Measurements from ENCODE around the gene DSCAML1. TPM values are rescaled to one million over a fixed set of nuclear protein-coding genes. Genes with fewer than 3 reads are reported as not detected.

The DSCAML1 gene
- total RNA-seq, 1 experiment from 2014 or later = 0.90 TPM

- DNase-seq (ENCODE audit: low spot score) (no peak), ATAC-seq (no peak)
- no peaks in the 10 kb centered on the region for H3K9me3 Mint-ChIP-seq
- no peaks in the 10 kb centered on the region for H3K36me3 Mint-ChIP-seq
- H3K4me1 Mint-ChIP-seq = peaks cover 15% of the 10 kb centered on the region
- ChIA-PET CTCF (interaction anchor here (1.0 to 1.3 kb wide), 4 partner anchors 23 to 117 kb away, joined by 3 to 6 read pairs (median 5); no protein-coding TSS in a partner anchor), POLR2A (no interaction called here)
- no peak overlapping the region for H3K27ac Mint-ChIP-seq
- no peak overlapping the region for H3K4me3 Mint-ChIP-seq
- peaks cover 2% of the 10 kb centered on the region; the same call in 1 of the 2 replicates for H3K27me3 Mint-ChIP-seq (ENCODE audit: low read depth)
- TF ChIP-seq AR (CRISPR knock-in tag; IDR thresholded peaks at IDR 0.05) (no peak), ZMAT4 (CRISPR knock-in tag; IDR thresholded peaks at IDR 0.05) (no peak), ELF4 (CRISPR knock-in tag; IDR thresholded peaks at IDR 0.05; ENCODE audit: low read depth) (no peak)
Measured at GRCh38 chr11:117830072-117830471, 33.1 kb upstream of the DSCAML1 start.

- Mint-ChIP-seq H3K9me3 (no peaks in the 10 kb centered on the region), H3K36me3 (no peaks in the 10 kb centered on the region), H3K4me1 (peaks cover 22% of the 10 kb centered on the region), H3K27me3 (ENCODE audit: low read depth) (peaks cover 2% of the 10 kb centered on the region; the same call in 1 of the 2 replicates), H3K27ac (no peak overlapping the region), H3K4me3 (no peak overlapping the region)
- CTCF ChIA-PET = interaction anchor here (1.1 kb wide), 1 partner anchor 75 kb away, joined by 4 read pairs; no protein-coding TSS in a partner anchor
- ATAC-seq (no peak), DNase-seq (ENCODE audit: low spot score) (no peak)
- TF ChIP-seq ZBTB43 (CRISPR knock-in tag; IDR thresholded peaks at IDR 0.05) = no peak
- POLR2A ChIA-PET = no interaction called here
Measured at GRCh38 chr11:117829369-117829725, 32.3 kb upstream of the DSCAML1 start.

- CTCF ChIA-PET = interaction anchor here (1.3 to 1.4 kb wide), 2 partner anchors 11 to 118 kb away, joined by 5 to 6 read pairs; no protein-coding TSS in a partner anchor
- ATAC-seq (no peak), DNase-seq (ENCODE audit: low spot score) (no peak)
- POLR2A ChIA-PET = interaction anchor here (1.1 kb wide), 1 partner anchor 42 kb away, joined by 4 read pairs; no protein-coding TSS in a partner anchor
- Mint-ChIP-seq H3K4me3 (no peak overlapping the region), H3K4me1 (peaks cover 28% of the 10 kb centered on the region), H3K27me3 (ENCODE audit: low read depth) (peaks cover 2% of the 10 kb centered on the region; the same call in 1 of the 2 replicates), H3K36me3 (no peaks in the 10 kb centered on the region), H3K27ac (no peak overlapping the region), H3K9me3 (no peaks in the 10 kb centered on the region)
- TF ChIP-seq MAX (CRISPR knock-in tag; IDR thresholded peaks at IDR 0.05) (no peak), IRF2 (CRISPR knock-in tag; IDR thresholded peaks at IDR 0.05; ENCODE audit: borderline replicate concordance, low read depth) (no peak), ETV6 (CRISPR knock-in tag; IDR thresholded peaks at IDR 0.05) (no peak), ZNF263 (CRISPR knock-in tag; IDR thresholded peaks at IDR 0.05; ENCODE audit: low read depth) (no peak), ZSCAN18 (CRISPR knock-in tag; IDR thresholded peaks at IDR 0.05) (no peak), ZNF232 (CRISPR knock-in tag; IDR thresholded peaks at IDR 0.05) (no peak), NFYB (CRISPR knock-in tag; conservative IDR thresholded peaks at IDR 0.05; ENCODE audit: low read depth) (no peak), ZNF423 (CRISPR knock-in tag; IDR thresholded peaks at IDR 0.05) (no peak), ZNF219 (CRISPR knock-in tag; IDR thresholded peaks at IDR 0.05; ENCODE audit: borderline replicate concordance) (no peak), E2F1 (CRISPR knock-in tag; IDR thresholded peaks at IDR 0.05) (no peak), ZNF532 (CRISPR knock-in tag; IDR thresholded peaks at IDR 0.05; ENCODE audit: borderline replicate concordance) (no peak), HMGXB4 (CRISPR knock-in tag; IDR thresholded peaks at IDR 0.05) (no peak)
Measured at GRCh38 chr11:117828611-117829368, 31.8 kb upstream of the DSCAML1 start.
